BJ (cell line): Measurements from ENCODE around the gene SYT5. TPM values are rescaled to one million over a fixed set of nuclear protein-coding genes. Genes with fewer than 3 reads are reported as not detected.

Experiments used
- CTCF ChIA-PET: fragments of 350-600 bp; formaldehyde crosslinking; extraction: SDS; loops from one replicate; lab custom pipeline; 2021; ENCODE audit warnings: antibody characterized with exemption, inconsistent platforms; lab: Yijun Ruan, JAX
- POLR2A ChIA-PET: fragments of 300-600 bp; sonication (Branson Sonifier 250); formaldehyde crosslinking; extraction: SDS; loops from one replicate; lab custom pipeline; 2021; ENCODE audit warnings: antibody characterized with exemption; lab: Charles Lee
- DNase-seq: peaks from one replicate; pipeline ENCODE4 v3.0.0-alpha.2; 2011; ENCODE audit warnings: low read depth
- H3K27me3 ChIP-seq: 2 replicates; pipeline ENCODE4 v1.6.0; 2011; ENCODE audit warnings: low read length; ENCODE audit not compliant: control insufficient read depth, insufficient read depth
- H3K36me3 ChIP-seq: 2 replicates; pipeline ENCODE4 v1.5.1; 2011; ENCODE audit warnings: low read length; ENCODE audit not compliant: control insufficient read depth, insufficient read depth
- H3K4me3 ChIP-seq: 2 replicates; pipeline ENCODE4 v1.5.1; 2011; ENCODE audit warnings: low read depth, mild to moderate bottlenecking, control low read depth, low read length
- CTCF ChIP-seq: IDR thresholded peaks from 2 replicates; pipeline ENCODE4 v1.5.1; 2011; ENCODE audit warnings: low read depth, mild to moderate bottlenecking, control low read depth, inconsistent platforms, low read length, moderate library complexity; ENCODE audit not compliant: insufficient read depth
- polyA plus RNA-seq: library from polyadenylated mRNA; depleted of rRNA; stranded (reverse); fragments of >200 nt; gene quantifications from 2 replicates; pipeline ENCODE4 v1.2.3, GENCODE V29; 2011

Gene SYT5
- polyA plus RNA-seq, 1 experiment, result 0.47 TPM

- peaks cover 4% of the 10 kb centered on the region; the same call in 1 of the 2 replicates for H3K27me3 ChIP-seq
- no peak overlapping the region for H3K4me3 ChIP-seq
- ChIA-PET CTCF (interaction anchor here (1.0 to 1.5 kb wide), 3 partner anchors 9 to 28 kb away, joined by 3 to 6 read pairs (median 3); no protein-coding TSS in a partner anchor), POLR2A (no interaction called here)
- no peak for TF ChIP-seq CTCF
- H3K36me3 ChIP-seq, result no peaks in the 10 kb centered on the region
- no peak for DNase-seq
These were observed 11.0 kb downstream of the SYT5 start for GRCh38 chr19:55169136-55169535.

DNA sequence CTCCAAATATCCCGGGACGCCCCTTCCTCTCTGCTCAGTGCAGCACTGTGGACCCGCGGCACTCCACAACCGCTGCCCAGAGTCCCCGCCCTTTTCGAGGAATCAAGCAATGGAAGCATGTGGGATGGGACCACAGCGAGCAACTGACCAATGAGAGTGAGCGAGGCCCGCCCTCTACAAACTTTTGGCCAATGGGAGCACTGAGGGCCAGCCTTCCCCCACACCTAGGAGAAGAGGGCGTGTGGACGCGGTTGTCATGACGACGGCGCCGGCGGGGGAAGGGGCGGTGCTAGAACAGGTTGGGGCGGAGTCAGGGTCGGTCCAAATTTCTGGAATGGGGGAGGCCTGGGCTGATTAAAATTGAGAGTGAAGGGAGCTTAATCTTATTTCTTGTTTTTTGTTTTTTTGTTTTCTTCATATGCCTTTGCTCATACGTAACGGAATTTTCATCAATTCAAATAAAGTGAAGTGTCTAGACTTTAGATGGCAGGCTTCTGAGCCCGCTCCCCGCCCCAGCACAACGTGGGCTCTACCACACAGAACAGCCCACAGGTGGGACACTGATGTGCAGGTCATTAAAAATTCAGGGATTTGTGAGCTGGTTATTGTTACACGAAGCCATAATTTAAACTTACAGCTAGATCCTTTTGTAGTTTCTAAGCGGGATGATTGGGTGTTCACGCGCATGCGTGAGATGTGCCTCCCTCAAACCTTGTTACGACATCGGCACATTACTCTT lies 13.4 kb downstream of the SYT5 start, which contains the start of gene DNAAF3:
Gene DNAAF3 (minus strand): TSS at position 84 of the 739 bp plus-strand sequence. CDS start 200 bp downstream, outside the sequence.
- ChIA-PET POLR2A (no interaction called here), CTCF (interaction anchor here (0.7 to 2.3 kb wide), 7 partner anchors 17 to 113 kb away, joined by 3 to 14 read pairs (median 4); partner anchors contain the start of genes HSPBP1 and TNNT1)
- peak within 1 kb of the TSS; percentile 56 for H3K4me3 ChIP-seq
- H3K27me3 ChIP-seq, result peaks cover 9% of the 10 kb centered on the region; the same call in 1 of the 2 replicates
- H3K36me3 ChIP-seq, result no peaks in the 10 kb centered on the region
- peak; percentile 84 for DNase-seq
- no peak for TF ChIP-seq CTCF

DNA sequence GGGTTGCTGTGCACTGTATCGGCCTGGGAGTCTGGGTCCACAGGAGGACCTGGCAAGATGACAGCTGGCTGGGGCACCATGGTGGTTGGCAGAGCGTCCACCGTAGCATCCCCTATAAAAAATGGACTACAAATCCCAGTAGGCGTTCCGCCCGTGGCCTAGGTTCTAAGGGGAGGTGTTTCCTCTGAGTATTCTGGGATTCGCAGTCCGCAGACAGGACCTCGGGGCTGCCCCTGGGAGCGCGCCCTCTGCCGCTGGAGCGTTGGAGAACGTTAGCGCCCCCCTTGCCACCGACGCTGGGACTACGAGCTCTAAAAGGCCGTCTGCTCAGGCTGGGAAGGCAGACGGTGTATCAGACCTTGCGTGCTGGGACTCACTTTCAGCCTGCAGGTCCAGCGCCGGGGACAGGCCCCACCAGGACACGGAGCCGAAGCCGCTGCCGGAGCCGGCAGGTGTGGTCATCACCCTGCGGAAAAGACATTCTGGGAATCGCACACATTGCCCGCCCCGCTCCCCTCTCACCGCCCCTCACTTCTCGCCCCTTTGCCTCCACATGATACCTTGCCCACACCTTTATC lies 14.0 kb downstream of the SYT5 start:
- no peak for DNase-seq
- H3K36me3 ChIP-seq, result no peaks in the 10 kb centered on the region
- H3K27me3 ChIP-seq, result peaks cover 10% of the 10 kb centered on the region; the same call in 1 of the 2 replicates
- H3K4me3 ChIP-seq, result peak overlapping the region; percentile 56
- CTCF ChIA-PET, result interaction anchor here (0.7 to 2.3 kb wide), 6 partner anchors 17 to 507 kb away, joined by 3 to 14 read pairs (median 4); partner anchors contain the start of gene TNNT1
- TF ChIP-seq CTCF, result peak; percentile 81
- POLR2A ChIA-PET, result no interaction called here

DNA sequence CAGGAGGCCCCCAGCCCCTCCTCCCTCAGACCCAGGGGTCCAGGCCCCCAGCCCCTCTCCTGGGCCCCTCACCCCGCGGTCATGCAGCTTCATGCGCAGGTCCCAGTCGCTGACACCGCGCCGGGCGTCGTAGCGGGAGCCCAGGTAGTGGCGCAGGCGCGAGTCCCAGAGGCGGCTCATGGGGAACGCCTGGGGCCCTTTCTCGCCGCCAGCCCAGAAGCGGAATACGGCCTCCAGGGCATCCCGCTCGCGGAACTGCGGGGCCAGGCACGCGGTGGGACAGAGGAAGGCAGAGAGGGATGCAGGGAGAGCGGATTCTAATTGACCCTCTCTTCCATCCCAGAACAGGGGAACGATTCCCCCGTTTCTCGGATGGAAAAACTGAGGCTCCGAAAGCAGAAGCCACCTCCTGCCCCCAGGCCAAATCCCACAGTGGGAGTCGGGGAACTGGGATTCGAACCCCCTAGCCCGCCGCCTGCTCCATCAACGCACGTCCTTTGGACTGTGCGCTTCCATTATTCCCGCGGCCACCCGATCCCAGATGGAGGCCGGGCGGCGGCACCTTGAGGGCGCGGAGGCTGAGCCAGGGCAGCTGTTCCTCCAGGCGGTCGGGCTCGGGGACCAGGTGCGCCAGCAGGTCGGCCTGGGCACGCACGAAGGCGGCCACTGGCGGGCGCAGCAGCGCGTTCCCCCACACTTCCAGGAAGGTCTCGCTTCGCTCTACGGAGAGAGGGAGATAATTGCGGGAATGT lies 18.3 kb downstream of the SYT5 start:
- TF ChIP-seq CTCF, result no peak
- H3K4me3 ChIP-seq, result no peak overlapping the region
- POLR2A ChIA-PET, result no interaction called here
- no peak for DNase-seq
- H3K36me3 ChIP-seq, result no peaks in the 10 kb centered on the region
- peaks cover 7% of the 10 kb centered on the region; the same call in 1 of the 2 replicates for H3K27me3 ChIP-seq
- CTCF ChIA-PET, result interaction anchor here (1.6 to 3.0 kb wide), 6 partner anchors 8 to 74 kb away, joined by 6 to 43 read pairs (median 10); no protein-coding TSS in a partner anchor

DNA sequence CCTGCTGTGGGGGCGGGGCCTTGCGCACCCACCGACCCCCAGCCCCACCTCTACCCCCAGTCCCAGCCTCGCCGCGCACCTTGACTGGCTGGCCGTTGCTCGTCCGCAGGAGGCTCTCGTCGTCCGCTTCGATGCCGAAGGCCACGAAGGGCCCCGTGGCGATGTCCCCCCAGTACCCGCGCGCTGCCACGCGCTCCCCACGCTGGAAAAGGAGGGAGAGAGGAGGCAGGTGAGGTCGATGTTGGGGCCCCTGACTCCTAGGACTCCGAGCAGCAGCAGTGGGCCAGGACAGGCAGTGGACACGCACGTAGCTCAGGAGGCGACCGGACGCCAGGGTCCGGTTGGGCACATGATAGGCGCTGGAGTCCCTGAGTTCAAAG lies 19.1 kb downstream of the SYT5 start:
- ChIA-PET POLR2A (no interaction called here), CTCF (interaction anchor here (0.7 to 3.0 kb wide), 21 partner anchors 9 to 470 kb away, joined by 3 to 43 read pairs (median 6); partner anchors contain the start of genes BRSK1, PPP6R1 and ZNF784)
- no peak for DNase-seq
- Histone ChIP-seq H3K27me3 (peaks cover 7% of the 10 kb centered on the region; the same call in 1 of the 2 replicates), H3K36me3 (no peaks in the 10 kb centered on the region), H3K4me3 (no peak overlapping the region)
- TF ChIP-seq CTCF, result no peak
